B cell (primary cell): ENCODE results near the gene BBX. TPM values are rescaled to one million over a fixed set of nuclear protein-coding genes. Genes with fewer than 3 reads are reported as not detected.

Experiments
- ATAC-seq: fragments of 200-7000 bp; cut with Tn5 transposase; one replicate; pipeline ENCODE4 v1.10.0; 2021; ENCODE audit warnings: low read depth, mild to moderate bottlenecking, moderate number of reproducible peaks, moderate library complexity
- CTCF ChIA-PET: fragments of 350-600 bp; sonication (Branson Sonifier 250); formaldehyde crosslinking; loops from one replicate; lab custom pipeline; 2021; ENCODE audit warnings: antibody characterized with exemption, inconsistent platforms; lab: Charles Lee
- POLR2A ChIA-PET: fragments of 350-600 bp; sonication (Branson Sonifier 250); formaldehyde crosslinking; loops from one replicate; lab custom pipeline; 2021; ENCODE audit warnings: antibody characterized with exemption; lab: Charles Lee
- DNase-seq: peaks from one replicate; pipeline ENCODE4 v3.0.0; 2013
- H2AFZ ChIP-seq: 2 replicates; pipeline ENCODE4 v1.6.1; 2012; ENCODE audit warnings: mild to moderate bottlenecking, low read depth, low read length; ENCODE audit not compliant: insufficient read depth, poor library complexity, severe bottlenecking
- H3K27ac ChIP-seq, 2 donors: 1 replicate in 1 of 2; 2 replicates in 1 of 2; pipeline ENCODE4 v1.5.1; 2012 to 2013; ENCODE audit warnings: low read length in 2 of 2, mild to moderate bottlenecking in 2 of 2, moderate library complexity in 1 of 2
- H3K27me3 ChIP-seq, 4 experiments: fragments of 200-600 bp in 1 of 4; sonication (generic) in 1 of 4; replicated peaks in 1 of 4; 1 replicate in 2 of 4; 2 replicates in 2 of 4; pipeline versions ENCODE4 v1.6.1 to v1.7.0; 2013 to 2016; ENCODE audit warnings: low read length in 3 of 4, mild to moderate bottlenecking in 2 of 4, mixed read lengths in 1 of 4, moderate library complexity in 1 of 4; ENCODE audit not compliant: insufficient read depth in 4 of 4, control insufficient read depth in 3 of 4; ENCODE audit errors: control extremely low read depth in 1 of 4
- H3K36me3 ChIP-seq, 2 experiments: replicated peaks in 1 of 2; 1 replicate in 1 of 2; 2 replicates in 1 of 2; pipeline versions ENCODE4 v1.6.1 to v1.7.1; 2013; ENCODE audit warnings: low read length in 1 of 2; ENCODE audit not compliant: insufficient read depth in 2 of 2, control insufficient read depth in 1 of 2; ENCODE audit errors: control extremely low read depth in 1 of 2, extremely low read depth in 1 of 2
- H3K4me1 ChIP-seq, 2 donors: fragments of 200-600 bp in 1 of 2; sonication (generic) in 1 of 2; 1 replicate in 1 of 2; 2 replicates in 1 of 2; pipeline versions ENCODE4 v1.5.1 to v1.6.1; 2013 to 2017; ENCODE audit warnings: low read length in 2 of 2; ENCODE audit not compliant: control insufficient read depth in 2 of 2, insufficient read depth in 2 of 2
- H3K4me2 ChIP-seq: replicated peaks from 2 replicates; pipeline ENCODE3; 2012; ENCODE audit warnings: mild to moderate bottlenecking, low read depth, low read length; ENCODE audit not compliant: poor library complexity, severe bottlenecking
- H3K4me3 ChIP-seq, 5 experiments: fragments of 200-600 bp in 1 of 5; sonication (generic) in 1 of 5; 1 replicate in 3 of 5; 2 replicates in 2 of 5; pipeline versions ENCODE4 v1.5.1 to v1.7.0; 2011 to 2016; ENCODE audit warnings: low read length in 4 of 5, mild to moderate bottlenecking in 4 of 5, low read depth in 2 of 5, control low read depth in 1 of 5, moderate library complexity in 1 of 5; ENCODE audit not compliant: insufficient read depth in 1 of 5; ENCODE audit errors: control extremely low read depth in 1 of 5, extremely low read depth in 1 of 5
- H3K79me2 ChIP-seq: fragments of 200-600 bp; sonication (generic); one replicate; pipeline ENCODE4 v1.6.0; 2016; ENCODE audit warnings: low read length; ENCODE audit not compliant: control insufficient read depth, insufficient read depth
- H3K9ac ChIP-seq: fragments of 200-600 bp; sonication (generic); 2 replicates; pipeline ENCODE4 v1.6.1; 2017; ENCODE audit warnings: mild to moderate bottlenecking, low read length, moderate library complexity
- H3K9me3 ChIP-seq, 3 donors: one replicate each; pipeline versions ENCODE4 v1.6.1 to v1.7.1; 2013; ENCODE audit warnings: low read length in 2 of 3; ENCODE audit not compliant: control insufficient read depth in 2 of 3, insufficient read depth in 1 of 3; ENCODE audit errors: control extremely low read depth in 1 of 3
- H4K20me1 ChIP-seq: 2 replicates; pipeline ENCODE4 v1.6.0; 2012; ENCODE audit warnings: mild to moderate bottlenecking, low read length; ENCODE audit not compliant: insufficient read depth, control insufficient read depth, poor library complexity, severe bottlenecking
- H3K27ac Mint-ChIP-seq: one replicate; pipeline ENCODE4 v1.8.0; 2021; ENCODE audit warnings: mixed read lengths
- H3K27me3 Mint-ChIP-seq: one replicate; pipeline ENCODE4 v1.8.0; 2021; ENCODE audit warnings: mixed read lengths
- H3K4me1 Mint-ChIP-seq: one replicate; pipeline ENCODE4 v1.8.0; 2021; ENCODE audit warnings: mixed read lengths
- H3K4me3 Mint-ChIP-seq: one replicate; pipeline ENCODE4 v1.8.0; 2021; ENCODE audit warnings: mixed read lengths
- H3K9me3 Mint-ChIP-seq: one replicate; pipeline ENCODE4 v1.8.0; 2022; ENCODE audit warnings: mixed read lengths; ENCODE audit not compliant: insufficient read depth
- CTCF ChIP-seq: fragments of 200-600 bp; IDR thresholded peaks from one replicate; pipeline ENCODE4 v1.8.0; 2022; ENCODE audit warnings: antibody characterized with exemption, mild to moderate bottlenecking
- EZH2 ChIP-seq: IDR thresholded peaks from 2 replicates; pipeline ENCODE4 v1.6.1; 2012; ENCODE audit warnings: borderline replicate concordance, low read depth, mild to moderate bottlenecking, moderate library complexity, low read length; ENCODE audit not compliant: insufficient read depth, poor library complexity, severe bottlenecking
- WGBS: methylation state at CpG from one replicate; pipeline ENCODE4 v1.1.5; 2013; ENCODE audit warnings: missing lambda C conversion rate; ENCODE audit not compliant: insufficient coverage; 5-methylcytosine and 5-hydroxymethylcytosine counted together
- intact Hi-C: fragments of 100-400 bp; cut with micrococcal nuclease; formaldehyde crosslinking; loops from one replicate; pipeline ENCODE4 v1.10.0; 2022
- polyA plus RNA-seq: library from polyadenylated mRNA; depleted of rRNA; stranded (reverse); fragments of >200 nt; gene quantifications from 2 replicates; pipeline ENCODE4 v1.2.3, GENCODE V29; 2012
- total RNA-seq, 2 donors: library from RNA; stranded (reverse); fragments of 120-200 nt in 1 of 2; gene quantifications; 1 replicate in 1 of 2; 2 replicates in 1 of 2; pipeline versions ENCODE4 v1.2.3 to v1.2.4, GENCODE V29; 2013 to 2022

BBX gene
- total and polyA plus RNA-seq, 2 donors (not counting 1 experiment from before 2014, with no cell fraction given): 27.8 to 133 TPM

DNA sequence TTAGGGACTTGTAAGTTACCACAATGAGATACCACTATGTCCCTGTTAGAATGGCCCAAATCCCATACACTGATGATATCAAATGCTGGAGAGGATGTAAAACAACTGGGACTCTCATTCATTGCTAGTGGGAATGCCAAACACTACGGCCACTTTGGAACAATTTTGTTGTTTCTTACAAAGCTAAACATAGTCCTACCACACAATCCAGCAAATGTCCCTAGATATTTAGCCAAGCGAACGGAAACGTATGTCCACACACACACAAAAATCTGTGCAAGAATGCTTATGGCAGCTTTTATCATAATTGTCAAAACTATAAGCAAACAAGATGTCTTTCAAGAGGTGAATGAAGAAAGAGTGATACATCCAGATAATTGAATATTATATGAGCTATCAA, 296.9 kb downstream of the BBX start:
- H3K27ac ChIP-seq: no peak overlapping the region
- H2AFZ ChIP-seq: no peak overlapping the region
- no peaks in the 10 kb centered on the region for H3K36me3 ChIP-seq
- H3K27me3 ChIP-seq: peaks cover 0 to 12% (median 2%) of the 10 kb centered on the region in 4 experiments
- no peaks in the 10 kb centered on the region for H3K4me1 ChIP-seq
- CTCF ChIA-PET: no interaction called here
- H3K4me2 ChIP-seq: no peak overlapping the region
- DNase-seq: no peak
- TF ChIP-seq CTCF: no peak
- TF ChIP-seq EZH2: no peak
- POLR2A ChIA-PET: no interaction called here
- H3K4me3 ChIP-seq: no peak overlapping the region
- no peaks in the 10 kb centered on the region for H3K79me2 ChIP-seq
- intact Hi-C loops: loop anchor here (10.0 kb wide), 1 partner anchor 105 kb away; no protein-coding TSS in a partner anchor
- ATAC-seq: no peak
- Mint-ChIP-seq H3K4me1 (no peaks in the 10 kb centered on the region), H3K4me3 (no peak overlapping the region), H3K9me3 (no peaks in the 10 kb centered on the region), H3K27ac (no peak overlapping the region), H3K27me3 (peaks cover 21% of the 10 kb centered on the region)
- H4K20me1 ChIP-seq: no peaks in the 10 kb centered on the region
- H3K9me3 ChIP-seq: no peaks in the 10 kb centered on the region
- H3K9ac ChIP-seq: no peak overlapping the region
- WGBS: 89% methylated on average over 1 of the region's 4 CpGs

DNA sequence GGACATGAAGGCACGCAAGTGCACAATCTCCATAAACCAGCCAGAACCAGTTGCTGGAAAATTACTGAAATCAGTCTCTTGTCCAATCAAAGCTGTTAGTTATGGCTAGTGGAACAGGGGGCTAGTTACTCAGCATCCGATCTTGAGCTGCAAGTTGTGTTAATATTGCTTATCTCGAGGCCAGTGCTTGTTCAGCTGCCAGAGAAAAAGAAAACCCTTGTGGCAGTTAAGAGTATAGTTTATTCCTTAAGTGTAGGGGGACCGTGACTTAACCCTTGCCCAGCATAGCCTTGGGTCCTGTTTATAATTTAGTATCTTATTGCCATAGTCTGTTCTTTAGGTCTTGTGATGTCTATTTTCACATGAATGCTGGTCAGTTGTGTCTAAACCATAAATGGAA, 299.5 kb downstream of the BBX start:
- WGBS: 84% methylated on average over 3 of the region's 4 CpGs
- H3K4me1 Mint-ChIP-seq: no peaks in the 10 kb centered on the region
- H3K4me3 Mint-ChIP-seq: no peak overlapping the region
- intact Hi-C loops: no loop called here
- no peaks in the 10 kb centered on the region for H3K36me3 ChIP-seq
- no peaks in the 10 kb centered on the region for H3K79me2 ChIP-seq
- no peak overlapping the region for H3K27ac ChIP-seq
- H3K9me3 ChIP-seq: peaks cover 0 to 2% (median 0%) of the 10 kb centered on the region in 3 donors
- no peak overlapping the region for H3K27ac Mint-ChIP-seq
- peaks cover 0 to 12% (median 2%) of the 10 kb centered on the region in 4 experiments for H3K27me3 ChIP-seq
- H3K4me2 ChIP-seq: no peak overlapping the region
- DNase-seq (no peak), ATAC-seq (no peak)
- no peaks in the 10 kb centered on the region for H4K20me1 ChIP-seq
- H3K9ac ChIP-seq: no peak overlapping the region
- H3K27me3 Mint-ChIP-seq: peaks cover 20% of the 10 kb centered on the region
- TF ChIP-seq CTCF: no peak
- TF ChIP-seq EZH2: no peak
- H3K9me3 Mint-ChIP-seq: no peaks in the 10 kb centered on the region
- ChIA-PET POLR2A (no interaction called here), CTCF (no interaction called here)
- no peak overlapping the region for H3K4me3 ChIP-seq
- no peak overlapping the region for H2AFZ ChIP-seq
- no peaks in the 10 kb centered on the region for H3K4me1 ChIP-seq
